AG04450 (cell line): ENCODE results near the gene BRD9. TPM values are rescaled to one million over a fixed set of nuclear protein-coding genes. Genes with fewer than 3 reads are reported as not detected.

Experiments used
- CTCF ChIA-PET: fragments of 300-600, 350-600 bp; formaldehyde crosslinking; extraction: SDS; loops from one replicate; lab custom pipeline; 2022; ENCODE audit warnings: antibody characterized with exemption, inconsistent platforms; lab: Charles Lee
- POLR2A ChIA-PET: fragments of 350-600 bp; formaldehyde crosslinking; extraction: SDS; loops from one replicate; lab custom pipeline; 2021; ENCODE audit warnings: antibody characterized with exemption, inconsistent platforms; lab: Yijun Ruan, JAX
- DNase-seq: peaks from one replicate; pipeline ENCODE4 v3.0.0-alpha.2; 2011; ENCODE audit warnings: low read depth, low spot score
- H3K27ac ChIP-seq: one replicate; pipeline ENCODE4 v1.5.1; 2012; ENCODE audit warnings: low read depth, low read length, control low read depth
- H3K27me3 ChIP-seq: one replicate; pipeline ENCODE4 v1.6.0; 2012; ENCODE audit warnings: low read length; ENCODE audit not compliant: control insufficient read depth, insufficient read depth
- H3K4me3 ChIP-seq: 2 replicates; pipeline ENCODE4 v1.5.1; 2011; ENCODE audit warnings: mild to moderate bottlenecking, low read depth, low read length, control low read depth
- H3K9me3 ChIP-seq: 2 replicates; pipeline ENCODE4 v1.5.1; 2012; ENCODE audit warnings: low read length; ENCODE audit not compliant: control insufficient read depth, insufficient read depth
- CTCF ChIP-seq: IDR thresholded peaks from 2 replicates; pipeline ENCODE4 v1.5.1; 2011; ENCODE audit warnings: low read depth, low read length, control low read depth, inconsistent platforms
- polyA plus RNA-seq: library from polyadenylated mRNA; depleted of rRNA; stranded (reverse); fragments of >200 nt; gene quantifications from 2 replicates; pipeline ENCODE4 v1.2.3, GENCODE V29; 2011

BRD9 gene
- polyA plus RNA-seq, 1 experiment: 10.6 TPM

DNA sequence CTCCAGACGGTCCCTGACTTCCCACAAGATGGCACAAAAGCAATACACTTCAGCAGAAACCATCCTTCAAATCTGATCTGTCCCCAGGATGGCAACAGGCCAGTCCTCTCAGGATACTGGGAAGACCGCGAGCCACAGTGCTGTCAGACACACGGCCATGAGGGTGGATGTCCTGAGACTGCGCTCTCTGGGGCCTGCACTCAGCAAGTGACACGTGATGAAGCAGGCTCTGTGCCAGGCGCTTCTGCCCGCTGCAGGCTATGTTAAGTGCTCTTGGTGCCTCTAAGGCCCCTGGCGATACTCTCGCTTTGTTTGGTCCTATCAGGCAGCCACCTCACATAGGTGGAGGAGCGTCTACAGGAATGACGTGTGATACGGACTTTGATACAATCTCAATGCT lies 7.1 kb downstream of the BRD9 start:
- no peaks in the 10 kb centered on the region for H3K27me3 ChIP-seq
- no peak overlapping the region for H3K4me3 ChIP-seq
- CTCF ChIA-PET: no interaction called here
- no peak for DNase-seq
- H3K27ac ChIP-seq: no peak overlapping the region
- no peak for TF ChIP-seq CTCF
- POLR2A ChIA-PET: interaction anchor here (0.7 kb wide), 1 partner anchor 133 kb away, joined by 3 read pairs; no protein-coding TSS in a partner anchor
- H3K9me3 ChIP-seq: peaks cover 13% of the 10 kb centered on the region; the same call in 1 of the 2 replicates

DNA sequence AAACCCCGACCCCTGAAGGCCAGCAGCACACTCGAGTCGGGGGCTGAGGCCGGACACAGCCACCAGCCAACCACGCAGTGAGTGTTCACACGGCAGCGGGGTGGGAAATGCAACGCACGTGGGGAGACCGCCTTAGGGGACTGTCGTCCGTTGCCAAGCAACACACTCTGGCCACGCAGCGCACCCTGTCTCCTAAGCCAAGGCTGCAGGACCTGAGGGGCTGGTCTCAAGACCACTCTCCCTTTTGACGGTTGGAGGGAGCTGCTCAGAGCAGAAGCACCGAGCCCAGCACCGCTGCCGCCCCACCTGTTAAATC lies 7.5 kb downstream of the BRD9 start:
- Histone ChIP-seq H3K27ac (no peak overlapping the region), H3K27me3 (no peaks in the 10 kb centered on the region), H3K4me3 (no peak overlapping the region), H3K9me3 (peaks cover 13% of the 10 kb centered on the region; the same call in 1 of the 2 replicates)
- ChIA-PET POLR2A (interaction anchor here (0.7 kb wide), 1 partner anchor 133 kb away, joined by 3 read pairs; no protein-coding TSS in a partner anchor), CTCF (no interaction called here)
- no peak for TF ChIP-seq CTCF
- no peak for DNase-seq

DNA sequence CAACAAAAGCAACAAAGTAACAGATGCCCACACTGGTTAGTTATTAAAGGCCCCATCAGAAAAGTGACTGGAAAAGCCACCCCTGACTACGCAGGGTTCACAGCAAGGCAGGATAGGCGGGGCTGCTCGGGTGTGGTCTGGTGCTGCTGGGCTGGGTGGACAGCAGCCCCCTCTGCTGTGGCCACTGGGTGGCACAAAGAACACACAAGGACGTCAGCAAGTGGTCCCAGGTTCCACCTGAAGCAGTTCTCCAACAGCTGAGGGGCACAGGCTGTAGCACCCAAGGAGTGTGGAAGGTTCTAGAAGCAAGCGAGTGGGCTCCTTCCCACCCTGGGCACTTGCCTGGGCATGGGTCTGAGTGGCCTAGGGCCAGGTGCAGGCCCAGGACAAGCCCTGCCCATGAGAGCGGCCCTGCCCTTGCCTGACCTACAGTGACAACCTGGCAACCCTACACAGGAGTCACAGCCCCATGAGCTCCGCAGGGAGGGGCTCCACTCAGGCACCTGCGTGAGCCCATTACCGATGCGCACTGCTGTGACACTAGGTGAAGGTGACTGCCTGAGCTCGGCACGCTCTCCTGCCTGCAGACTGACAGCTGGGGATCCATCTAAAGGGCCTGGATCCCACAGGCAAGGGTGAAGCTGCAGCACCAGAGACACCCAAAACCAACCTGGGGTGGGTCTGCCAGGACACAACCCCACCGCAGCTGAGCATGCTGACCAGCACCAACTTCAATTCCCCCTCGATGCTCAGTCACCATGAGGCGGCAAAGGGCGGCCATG lies 8.1 kb downstream of the BRD9 start:
- H3K27ac ChIP-seq: no peak overlapping the region
- peaks cover 13% of the 10 kb centered on the region; the same call in 1 of the 2 replicates for H3K9me3 ChIP-seq
- no peak for TF ChIP-seq CTCF
- no peak overlapping the region for H3K4me3 ChIP-seq
- ChIA-PET POLR2A (no interaction called here), CTCF (no interaction called here)
- no peak for DNase-seq
- H3K27me3 ChIP-seq: no peaks in the 10 kb centered on the region

GRCh38 chr5:883475-884181 lies 9.0 kb downstream of the BRD9 start:
- peaks cover 13% of the 10 kb centered on the region; the same call in 1 of the 2 replicates for H3K9me3 ChIP-seq
- no peak for DNase-seq
- H3K4me3 ChIP-seq: no peak overlapping the region
- CTCF ChIA-PET: no interaction called here
- TF ChIP-seq CTCF: no peak
- no peak overlapping the region for H3K27ac ChIP-seq
- H3K27me3 ChIP-seq: no peaks in the 10 kb centered on the region
- POLR2A ChIA-PET: no interaction called here
